PC-3 (cell line): ENCODE measurements around the gene DGKH. TPM values are rescaled to one million over a fixed set of nuclear protein-coding genes. Genes with fewer than 3 reads are reported as not detected.

ENCODE experiments used
- ATAC-seq: fragments of 200-7000 bp; cut with Tn5 transposase; 2 replicates; pipeline ENCODE4 v1.9.1; 2020; ENCODE audit warnings: mild to moderate bottlenecking, moderate library complexity
- BruUV-seq: library from RNA; stranded (reverse); fragments of 400-500 nt; replicated peaks from 2 replicates; lab custom pipeline; 2021; lab: Mats Ljungman, UMichigan
- CTCF ChIA-PET: fragments of 300-600 bp; sonication (Branson Sonifier 250); formaldehyde crosslinking; loops from one replicate; lab custom pipeline; 2022; ENCODE audit warnings: antibody characterized with exemption; lab: Charles Lee
- POLR2A ChIA-PET: fragments of 300-600 bp; sonication (Branson Sonifier 250); formaldehyde crosslinking; loops from one replicate; lab custom pipeline; 2022; ENCODE audit warnings: antibody characterized with exemption; ENCODE audit not compliant: unreplicated experiment; lab: Charles Lee
- DNase-seq: peaks from one replicate; pipeline ENCODE4 v3.0.0-alpha.2; 2015
- H2AFZ ChIP-seq: fragments of 300-600 bp; sonication (generic); 2 replicates; pipeline ENCODE4 v1.6.0; 2016; ENCODE audit warnings: antibody characterized with exemption, low read length
- H3F3A ChIP-seq: fragments of 300-600 bp; sonication (generic); one replicate; pipeline ENCODE4 v1.6.0; 2017; ENCODE audit warnings: antibody characterized with exemption, low read length, control low read depth, mild to moderate bottlenecking; ENCODE audit not compliant: unreplicated experiment
- H3K27ac ChIP-seq: fragments of 300-600 bp; sonication (generic); 2 replicates; pipeline ENCODE4 v1.5.1; 2016; ENCODE audit warnings: mild to moderate bottlenecking, low read length
- H3K27me3 ChIP-seq: fragments of 300-600 bp; sonication (generic); 2 replicates; pipeline ENCODE4 v1.6.1; 2016; ENCODE audit warnings: low read length, mixed read lengths
- H3K36me3 ChIP-seq: fragments of 300-600 bp; sonication (generic); 2 replicates; pipeline ENCODE4 v1.6.1; 2016; ENCODE audit warnings: low read depth, mixed run types, low read length, mixed read lengths
- H3K4me1 ChIP-seq: fragments of 300-600 bp; sonication (generic); 2 replicates; pipeline ENCODE4 v1.5.1; 2016; ENCODE audit warnings: low read length; ENCODE audit not compliant: insufficient read depth
- H3K4me2 ChIP-seq: fragments of 300-600 bp; sonication (generic); 2 replicates; pipeline ENCODE4 v1.6.0; 2016; ENCODE audit warnings: low read length
- H3K4me3 ChIP-seq: fragments of 300-600 bp; sonication (generic); 2 replicates; pipeline ENCODE4 v1.5.1; 2016; ENCODE audit warnings: mild to moderate bottlenecking, low read length, mixed read lengths
- H3K79me2 ChIP-seq: fragments of 300-600 bp; sonication (generic); 2 replicates; pipeline ENCODE4 v1.6.1; 2017; ENCODE audit warnings: low read length, mixed read lengths
- H3K9ac ChIP-seq: fragments of 300-600 bp; sonication (generic); 2 replicates; pipeline ENCODE4 v1.6.0; 2016; ENCODE audit warnings: mild to moderate bottlenecking, low read length
- H3K9me2 ChIP-seq: fragments of 300-600 bp; sonication (generic); replicated peaks from 2 replicates; pipeline ENCODE4 v1.6.1; 2016; ENCODE audit warnings: mixed run types, low read length, mixed read lengths
- H3K9me3 ChIP-seq: fragments of 300-600 bp; sonication (generic); 2 replicates; pipeline ENCODE4 v1.6.1; 2016; ENCODE audit warnings: low read length, mixed read lengths
- H4K20me1 ChIP-seq: fragments of 300-600 bp; sonication (generic); 2 replicates; pipeline ENCODE4 v1.6.1; 2016; ENCODE audit warnings: low read length, mixed read lengths
- CTCF ChIP-seq: fragments of 300-600 bp; sonication (generic); conservative IDR thresholded peaks from 2 replicates; pipeline ENCODE4 v1.5.1; 2017; ENCODE audit warnings: antibody characterized with exemption, low read depth, mild to moderate bottlenecking, low read length
- EZH2 ChIP-seq: fragments of 300-600 bp; sonication (generic); IDR thresholded peaks from one replicate; pipeline ENCODE4 v1.6.1; 2017; ENCODE audit warnings: antibody characterized with exemption, mild to moderate bottlenecking, low read length; ENCODE audit not compliant: unreplicated experiment
- EZH2phosphoT487 ChIP-seq: fragments of 300-600 bp; sonication (generic); IDR thresholded peaks from 2 replicates; pipeline ENCODE4 v1.6.1; 2018; ENCODE audit warnings: mild to moderate bottlenecking, antibody characterized with exemption, low read length, borderline replicate concordance
- intact Hi-C: fragments of 100-400 bp; cut with micrococcal nuclease; formaldehyde crosslinking; loops from 2 replicates; pipeline ENCODE4 v1.9.0; 2023
- total RNA-seq: library from RNA; depleted of rRNA; stranded (reverse); fragments of >200 nt; gene quantifications from 2 replicates; pipeline ENCODE4 v1.2.3, GENCODE V29; 2014

DGKH gene
- total RNA-seq, 1 experiment from 2014 or later: 5.9 TPM

DNA sequence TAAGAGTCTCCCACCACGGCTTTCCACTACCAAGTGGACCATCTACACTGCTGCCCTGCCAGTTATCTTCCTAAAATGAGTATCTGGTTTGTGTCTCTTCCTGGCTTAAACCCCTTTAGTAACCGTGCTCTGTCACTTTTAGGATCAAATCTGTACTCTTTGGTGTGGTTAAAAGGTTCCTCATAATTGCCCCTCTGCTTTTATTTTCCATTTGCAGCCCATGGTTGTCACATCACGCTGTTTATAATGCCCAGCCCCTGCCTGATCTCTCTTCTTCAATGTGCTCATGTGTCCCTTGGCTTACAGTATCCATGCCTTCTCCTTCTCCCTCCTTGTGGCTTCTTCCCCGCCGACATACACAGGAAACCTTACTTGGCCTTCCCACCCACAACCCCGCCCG, 100.1 kb downstream of the DGKH start:
- ATAC-seq: no peak
- POLR2A ChIA-PET: no interaction called here

GRCh38 chr13:42149136-42149535, 100.7 kb downstream of the DGKH start:
- no peak overlapping the region for H2AFZ ChIP-seq
- no TSS peak for BruUV-seq

More for the DNA sequence above, 100.1 kb downstream of the DGKH start:
- no peaks in the 10 kb centered on the region for H3K9me2 ChIP-seq
- H3F3A ChIP-seq: no peaks in the 10 kb centered on the region
- no peaks in the 10 kb centered on the region for H3K9me3 ChIP-seq
- H3K27ac ChIP-seq: no peak overlapping the region
- no peaks in the 10 kb centered on the region for H3K36me3 ChIP-seq
- no peak overlapping the region for H3K4me2 ChIP-seq
- TF ChIP-seq CTCF (no peak), EZH2phosphoT487 (no peak), EZH2 (no peak)
- H3K27me3 ChIP-seq: no peaks in the 10 kb centered on the region
- no peak overlapping the region for H2AFZ ChIP-seq
- no peak overlapping the region for H3K4me3 ChIP-seq
- no peaks in the 10 kb centered on the region for H3K79me2 ChIP-seq
- BruUV-seq: no TSS peak
- H3K9ac ChIP-seq: no peak overlapping the region
- CTCF ChIA-PET: no interaction called here
- H4K20me1 ChIP-seq: peaks cover 2% of the 10 kb centered on the region; the same call in 1 of the 2 replicates
- no peak for DNase-seq
- H3K4me1 ChIP-seq: peaks cover 10% of the 10 kb centered on the region
- intact Hi-C loops: no loop called here

More at GRCh38 chr13:42149136-42149535, 100.7 kb downstream of the DGKH start:
- Histone ChIP-seq H3K36me3 (no peaks in the 10 kb centered on the region), H3K9ac (no peak overlapping the region), H3K4me2 (no peak overlapping the region), H3K9me3 (no peaks in the 10 kb centered on the region), H3K4me3 (no peak overlapping the region), H4K20me1 (peaks cover 5% of the 10 kb centered on the region; the same call in 1 of the 2 replicates), H3K27ac (no peak overlapping the region), H3K79me2 (no peaks in the 10 kb centered on the region), H3K27me3 (no peaks in the 10 kb centered on the region), H3K9me2 (no peaks in the 10 kb centered on the region), H3F3A (no peaks in the 10 kb centered on the region), H3K4me1 (peaks cover 13% of the 10 kb centered on the region)
- TF ChIP-seq CTCF (no peak), EZH2phosphoT487 (no peak)
- ATAC-seq (no peak), DNase-seq (no peak)
- CTCF ChIA-PET: no interaction called here
- intact Hi-C loops: no loop called here
- POLR2A ChIA-PET: no interaction called here
